HG03025 (cell line): ENCODE measurements around the gene BLOC1S3.

ENCODE experiments used
- ATAC-seq: cut with Tn5 transposase; IDR thresholded peaks from one replicate; pipeline ENCODE4 v1.9.1; 2021; ENCODE audit warnings: mild to moderate bottlenecking, moderate library complexity; ENCODE audit not compliant: unreplicated experiment, low FRiP score

BLOC1S3 gene

GRCh38 chr19:45179072-45179891 lies 698 bp downstream of the BLOC1S3 start:
- ATAC-seq: no peak

DNA sequence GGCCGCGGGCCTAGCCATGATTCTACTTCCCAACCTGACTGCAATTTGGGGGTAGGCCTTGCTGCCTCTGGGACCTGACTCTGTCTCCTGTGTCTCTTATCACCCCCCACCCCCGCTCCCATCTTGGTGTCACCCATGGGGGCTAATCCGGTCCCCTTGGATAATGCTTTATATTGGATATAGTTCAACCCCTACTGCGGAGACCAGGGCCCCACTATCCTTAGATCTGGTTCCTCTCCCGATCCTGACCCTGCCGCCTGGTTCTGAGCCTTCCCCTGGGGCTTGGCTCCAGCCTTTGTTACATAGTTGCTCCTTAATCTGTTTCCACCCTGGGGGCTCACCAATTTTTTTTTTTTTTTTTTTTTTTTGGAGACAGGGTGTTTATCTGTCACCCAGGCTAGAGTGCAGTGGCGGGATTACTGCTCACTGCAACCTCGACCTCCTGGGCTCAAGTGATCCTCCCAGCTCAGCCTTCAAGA lies 1.3 kb downstream of the BLOC1S3 start:
- no peak for ATAC-seq

- ATAC-seq: no peak
Measured at GRCh38 chr19:45180936-45181335, 2.4 kb downstream of the BLOC1S3 start.

GRCh38 chr19:45182758-45183157 lies 4.2 kb downstream of the BLOC1S3 start:
- no peak for ATAC-seq

DNA sequence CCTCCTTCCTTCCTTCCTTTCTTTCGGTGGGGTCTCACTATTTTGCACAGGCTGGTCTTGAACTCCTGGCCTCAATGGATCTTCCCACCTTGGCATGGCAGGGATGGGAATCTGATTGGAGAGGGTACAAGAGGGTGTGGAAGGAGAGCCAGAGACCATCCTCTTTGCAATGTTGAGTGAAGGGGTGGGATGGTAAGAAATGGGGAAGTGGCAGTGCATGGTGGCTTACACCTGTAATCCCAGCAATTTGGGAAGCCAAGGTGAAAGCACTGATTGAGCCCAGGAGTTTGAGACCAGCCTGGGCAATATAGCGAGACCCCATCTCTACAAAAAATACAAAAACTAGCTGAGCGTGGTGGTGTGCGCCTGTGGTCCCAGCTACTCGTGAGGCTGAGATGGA lies 5.5 kb downstream of the BLOC1S3 start:
- no peak for ATAC-seq

GRCh38 chr19:45186509-45187334 lies 8.1 kb downstream of the BLOC1S3 start:
- no peak for ATAC-seq

DNA sequence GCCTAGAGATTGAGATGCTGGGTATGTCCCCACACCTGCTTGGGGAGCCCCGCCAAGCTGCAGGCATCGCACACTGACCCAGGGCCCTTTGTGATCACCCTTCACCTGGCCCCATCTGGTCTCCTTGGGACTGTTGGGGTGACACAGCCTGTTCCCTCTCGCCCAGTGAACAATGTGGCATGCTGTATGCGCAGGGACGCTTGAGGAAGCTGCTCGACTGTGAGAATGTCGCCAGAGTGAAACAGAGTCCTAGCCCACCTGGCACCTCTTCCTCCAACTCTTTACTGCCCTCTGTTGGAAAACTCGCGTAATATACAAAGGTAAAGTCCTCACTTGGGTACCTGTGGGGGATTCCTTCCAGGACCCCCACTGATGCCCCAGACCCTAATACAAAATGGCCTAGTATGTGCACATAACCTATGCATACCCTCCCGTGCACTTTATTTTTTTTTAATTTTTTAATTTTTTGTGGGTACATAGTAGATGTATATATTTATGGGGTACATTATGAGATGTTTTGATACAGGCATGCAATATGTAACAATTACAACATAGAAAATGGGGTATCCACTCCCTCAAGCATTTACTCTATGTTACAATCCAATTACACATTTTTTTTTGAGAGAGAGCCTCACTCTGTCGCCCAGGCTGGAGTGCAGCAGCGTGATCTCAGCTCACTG lies 9.0 kb downstream of the BLOC1S3 start:
- no peak for ATAC-seq

DNA sequence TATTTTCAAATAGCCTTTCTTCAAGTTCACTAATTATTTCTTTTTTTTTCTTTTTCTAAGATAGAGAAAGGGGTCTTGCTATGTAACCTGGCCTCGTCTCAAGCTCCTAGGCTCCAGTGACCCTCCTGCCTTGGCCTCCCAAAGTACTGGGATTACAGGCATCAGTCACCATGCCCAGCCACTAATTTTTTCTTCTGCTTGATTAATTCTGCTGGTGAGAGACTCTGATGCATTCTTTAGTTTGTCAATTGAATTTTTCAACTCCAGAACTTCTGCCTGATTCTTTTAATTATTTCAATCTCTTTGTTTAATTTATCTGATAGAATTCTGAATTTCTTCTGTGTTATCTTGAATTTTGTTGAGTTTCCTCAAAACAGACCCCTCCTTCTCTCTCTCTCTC lies 11.4 kb downstream of the BLOC1S3 start:
- ATAC-seq: no peak

GRCh38 chr19:45191375-45191774 lies 12.8 kb downstream of the BLOC1S3 start:
- no peak for ATAC-seq

GRCh38 chr19:45195764-45196163 lies 17.2 kb downstream of the BLOC1S3 start:
- no peak for ATAC-seq

- ATAC-seq: no peak
Measured at GRCh38 chr19:45200568-45200967, 22.0 kb downstream of the BLOC1S3 start.

GRCh38 chr19:45202637-45203036 lies 24.1 kb downstream of the BLOC1S3 start:
- ATAC-seq: no peak

- no peak for ATAC-seq
Measured at GRCh38 chr19:45205810-45206209, 27.2 kb downstream of the BLOC1S3 start.

DNA sequence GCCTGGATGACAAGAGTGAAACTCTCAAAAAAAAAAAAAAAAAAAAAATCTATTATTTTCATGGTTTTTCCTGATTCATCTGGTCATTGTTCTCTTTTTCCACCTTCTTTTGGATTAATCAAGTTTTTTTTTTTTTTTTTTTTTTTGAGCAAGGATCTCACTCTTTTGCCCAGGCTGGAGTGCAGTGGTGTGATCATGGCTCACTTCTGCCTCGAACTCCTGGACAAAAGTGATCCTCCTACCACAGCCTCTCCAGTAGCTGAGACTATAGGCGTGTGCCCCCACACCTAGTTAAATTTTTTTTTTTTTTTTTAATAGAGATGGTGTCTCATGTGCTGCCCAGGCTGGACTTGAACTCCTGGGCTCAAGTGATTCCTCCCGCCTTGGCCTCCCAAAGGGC lies 27.7 kb downstream of the BLOC1S3 start:
- no peak for ATAC-seq

DNA sequence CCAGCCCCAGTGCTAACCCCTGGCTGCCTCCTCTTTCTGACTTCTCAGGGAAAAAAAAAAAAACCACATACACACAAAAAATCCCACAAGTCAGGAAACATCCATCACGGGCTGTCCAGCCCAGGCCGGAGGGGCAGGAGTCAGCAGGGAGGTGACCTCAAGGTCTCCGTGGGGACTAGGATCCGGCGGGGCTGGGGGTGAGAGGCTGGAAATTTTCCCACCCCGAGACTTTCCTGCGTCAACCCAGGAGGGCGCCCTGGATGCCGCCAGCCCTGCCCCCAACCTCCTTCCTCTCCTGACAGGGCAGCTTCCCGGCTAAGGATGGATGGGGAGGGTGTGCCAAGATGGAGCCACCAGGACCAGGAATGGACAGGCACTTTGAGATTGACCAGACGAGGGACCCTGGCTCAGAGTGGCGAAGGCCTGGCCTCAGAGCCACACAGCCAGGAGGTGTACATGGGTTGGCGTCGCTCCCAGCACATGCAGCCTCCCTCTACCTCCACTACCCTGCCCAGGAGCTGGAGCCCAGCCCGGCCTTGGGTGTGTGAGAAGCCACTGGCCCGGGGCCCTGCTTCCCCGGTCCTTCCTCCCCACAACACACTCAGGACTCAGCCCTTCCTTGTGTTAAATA lies 33.3 kb downstream of the BLOC1S3 start:
- ATAC-seq: no peak

DNA sequence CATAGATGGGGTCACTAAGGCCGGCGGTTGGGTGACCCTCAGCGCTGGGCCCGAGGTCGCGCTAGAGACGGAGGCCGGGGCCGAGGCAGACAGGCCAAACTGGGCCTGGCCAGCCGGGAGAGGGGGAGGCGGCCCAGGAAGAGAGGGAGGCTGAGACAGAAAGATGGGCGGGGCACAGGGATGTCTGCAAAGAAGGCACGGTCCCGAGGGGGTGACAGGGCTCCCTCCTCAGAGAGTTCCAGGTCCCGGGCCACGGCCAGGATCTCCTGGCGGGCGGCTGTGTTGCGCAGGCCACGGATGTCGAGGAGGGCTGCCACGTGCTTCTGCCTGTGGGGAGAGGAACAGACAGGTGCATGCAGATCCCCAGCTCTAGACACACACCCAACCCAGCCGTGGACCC lies 34.4 kb downstream of the BLOC1S3 start:
- ATAC-seq: no peak

GRCh38 chr19:45215391-45216191 lies 37.0 kb downstream of the BLOC1S3 start:
- ATAC-seq: no peak

- no peak for ATAC-seq
Measured at GRCh38 chr19:45216667-45217066, 38.1 kb downstream of the BLOC1S3 start.

- no peak for ATAC-seq
Measured at GRCh38 chr19:45217193-45217956, 38.8 kb downstream of the BLOC1S3 start.
